HG03139 (cell line): ENCODE data around the gene CDK13.

Experiments
- ATAC-seq: cut with Tn5 transposase; IDR thresholded peaks from one replicate; pipeline ENCODE4 v1.9.1; 2021; ENCODE audit not compliant: unreplicated experiment

CDK13 gene

DNA sequence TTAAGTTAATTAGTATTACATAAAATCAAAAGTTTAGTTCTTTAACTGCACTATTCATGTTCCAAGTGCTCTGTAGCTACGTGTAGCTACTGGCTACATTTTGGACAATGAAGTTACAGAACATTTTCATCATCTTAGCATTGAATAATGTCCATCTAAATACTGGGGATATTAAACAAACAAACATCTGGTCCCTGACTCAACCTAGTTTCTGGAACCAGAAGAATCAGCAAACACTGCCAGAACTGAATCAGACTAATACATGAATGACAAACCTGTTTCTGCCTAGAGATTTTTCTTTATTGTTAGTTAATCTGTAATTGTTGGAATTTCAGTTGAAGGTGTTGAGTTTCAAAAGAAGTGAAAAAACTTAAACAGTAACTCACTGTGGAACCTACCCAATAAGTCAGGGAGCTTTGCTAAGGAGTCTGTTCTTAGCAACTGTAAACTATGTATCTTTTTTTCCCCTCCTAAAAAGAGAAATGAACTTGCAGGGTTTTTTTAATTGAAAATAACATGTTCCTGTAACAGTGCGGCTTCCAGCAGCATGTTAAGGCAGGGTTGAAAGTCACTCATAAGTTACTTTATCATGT is 58.3 kb downstream of the CDK13 start:
- ATAC-seq: no peak

DNA sequence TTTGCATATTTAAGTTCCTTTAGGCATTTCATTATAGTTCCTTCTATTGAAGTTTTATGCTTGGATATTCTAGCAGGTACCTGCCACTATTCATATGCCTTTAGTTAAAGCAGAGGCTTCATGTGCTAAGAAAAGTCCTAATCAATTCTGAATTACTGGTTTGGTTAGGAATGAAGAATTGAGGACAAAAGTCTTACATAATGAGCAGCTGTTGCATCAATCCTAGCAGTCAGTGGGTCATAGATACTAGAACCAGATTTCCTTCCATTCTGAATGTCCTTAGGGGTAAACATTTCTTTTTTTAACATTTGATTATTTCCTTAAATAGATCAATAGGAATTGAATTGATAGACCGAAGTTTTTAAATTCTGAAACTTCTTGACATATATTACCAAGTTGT is 59.2 kb downstream of the CDK13 start:
- ATAC-seq: no peak

DNA sequence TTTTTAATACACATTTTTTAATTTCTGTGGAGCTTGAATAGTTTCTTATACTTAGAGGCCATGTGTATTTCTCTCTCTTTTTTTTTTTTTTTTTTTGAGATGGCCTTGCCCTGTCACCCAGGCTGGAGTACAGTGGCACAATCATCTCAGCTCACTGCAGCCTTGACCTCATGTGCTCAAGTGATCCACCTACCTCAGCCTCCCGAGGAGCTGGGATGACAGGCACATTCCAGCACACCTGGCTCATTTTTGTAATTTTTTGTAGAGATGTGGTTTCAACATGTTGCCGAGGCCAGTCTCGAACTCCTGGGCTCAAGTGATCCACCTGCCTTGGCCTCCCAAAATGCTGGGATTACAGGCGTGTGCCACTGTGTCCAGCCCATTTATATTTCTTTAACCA is 64.3 kb downstream of the CDK13 start:
- ATAC-seq: no peak

DNA sequence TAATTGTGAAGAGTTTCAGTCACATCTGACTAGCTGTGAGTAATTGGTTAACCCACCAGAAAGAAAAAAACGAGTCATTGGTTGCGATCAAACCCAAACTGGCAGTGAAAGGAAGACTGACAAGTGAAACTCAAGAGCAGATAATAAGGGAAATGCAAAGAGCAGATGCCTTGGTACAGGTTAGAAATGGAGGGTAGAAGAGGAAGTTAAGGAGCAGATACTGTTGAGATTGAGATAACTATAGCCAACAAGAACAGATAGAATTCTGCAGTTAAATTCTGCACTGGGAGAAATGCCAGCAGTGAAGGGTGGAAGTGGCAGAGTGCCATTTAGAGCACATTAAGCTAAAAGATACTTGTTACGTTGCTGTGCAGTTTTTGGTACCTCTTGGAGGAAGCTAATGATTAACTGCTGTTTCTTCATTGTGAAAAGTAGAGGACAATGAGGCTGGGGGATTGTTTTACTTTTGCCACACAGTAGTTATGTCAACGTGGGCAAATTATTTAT is 65.8 kb downstream of the CDK13 start:
- peak; percentile 79 for ATAC-seq

DNA sequence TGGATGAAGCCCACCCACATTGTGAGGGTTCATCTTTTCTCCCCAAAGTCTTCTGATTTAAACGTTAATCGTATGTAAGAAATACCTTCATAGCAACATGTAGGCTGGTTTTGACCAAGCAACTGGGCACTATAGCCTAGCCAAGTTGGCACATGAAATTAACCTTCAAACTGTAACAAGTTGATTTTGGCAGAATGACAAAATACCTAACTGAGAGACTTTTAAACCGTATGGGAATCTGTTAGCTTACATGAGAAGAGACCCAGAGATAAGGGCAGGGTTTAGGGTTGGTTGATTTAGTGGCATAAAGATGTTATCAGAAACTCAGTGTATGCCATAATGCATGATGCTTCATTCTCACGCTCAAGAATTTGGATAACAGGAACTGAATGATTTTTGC is 69.5 kb downstream of the CDK13 start:
- ATAC-seq: no peak

DNA sequence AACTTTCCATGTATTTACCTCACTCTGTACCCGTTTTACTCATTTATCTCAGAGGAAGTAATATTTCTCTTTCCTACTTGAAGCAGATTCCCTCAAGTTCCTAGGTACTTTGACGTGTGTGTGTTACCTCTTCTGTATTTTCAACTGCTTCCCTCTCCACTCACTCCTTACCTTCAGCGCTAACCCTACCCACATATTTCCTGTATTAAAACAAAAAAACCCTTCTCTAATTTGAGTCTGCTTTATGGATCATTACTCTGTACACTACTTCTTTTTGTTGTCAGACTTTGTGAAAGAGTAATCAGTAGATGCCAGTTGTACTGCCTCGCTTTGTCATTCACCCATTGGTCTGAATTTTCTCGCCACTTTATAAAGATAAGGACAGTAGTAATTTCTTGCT is 74.0 kb downstream of the CDK13 start:
- no peak for ATAC-seq

DNA sequence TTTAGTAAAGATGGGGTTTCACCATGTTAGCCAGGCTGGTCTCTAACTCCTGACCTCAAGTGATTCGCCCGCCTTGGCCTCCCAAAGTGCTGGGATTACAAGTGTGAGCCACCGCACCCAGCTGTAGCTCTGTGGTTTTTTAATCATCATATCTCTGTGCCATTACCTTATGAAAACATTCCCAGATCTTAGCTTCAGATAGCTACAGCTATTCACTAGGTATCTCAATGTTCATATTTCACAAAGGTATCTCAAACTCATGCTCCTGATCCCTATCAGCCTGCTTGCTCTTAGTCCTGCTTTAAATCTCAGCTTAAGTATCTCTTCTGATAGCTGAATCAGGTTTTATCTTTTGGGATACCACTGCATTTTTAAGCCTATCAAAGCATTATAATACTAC is 74.8 kb downstream of the CDK13 start:
- no peak for ATAC-seq

DNA sequence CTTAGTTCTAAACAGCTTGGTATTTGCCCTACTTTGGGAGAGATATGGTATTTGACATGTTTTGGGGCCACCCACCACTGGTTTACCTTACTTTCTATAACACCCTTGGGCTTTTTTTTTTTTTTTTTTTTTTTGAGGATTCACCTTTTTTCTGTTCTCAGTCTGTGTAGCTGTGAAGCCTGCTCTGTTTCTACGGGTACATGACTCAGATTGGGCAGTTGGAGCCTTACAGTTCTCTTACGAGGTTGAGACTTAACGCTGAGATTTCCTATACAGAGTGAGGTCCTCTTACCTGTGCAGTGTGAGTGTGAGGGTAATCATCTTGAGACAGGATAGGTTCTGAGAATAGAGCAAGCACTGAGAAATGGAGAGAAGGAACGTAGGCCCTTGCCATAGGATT is 77.5 kb downstream of the CDK13 start:
- no peak for ATAC-seq

DNA sequence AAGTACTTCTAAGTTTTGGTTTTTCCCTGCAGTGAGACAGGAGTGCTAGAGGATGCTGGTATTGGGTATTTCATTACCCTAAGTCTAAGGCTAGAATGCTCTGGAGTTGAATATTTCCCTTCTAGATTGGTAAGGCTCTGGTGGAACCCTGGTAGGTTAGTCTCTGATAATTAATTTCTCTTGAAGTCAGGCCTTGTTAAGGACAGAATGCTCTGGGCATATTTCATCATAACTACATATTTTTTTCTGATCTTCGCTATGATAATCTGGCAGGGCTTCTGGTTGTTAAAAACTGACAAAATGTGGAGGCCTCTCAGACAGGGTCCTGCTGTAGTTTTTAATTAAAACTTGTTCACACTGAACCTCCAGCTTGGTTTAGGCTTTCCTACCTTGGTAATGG is 83.8 kb downstream of the CDK13 start:
- no peak for ATAC-seq

DNA sequence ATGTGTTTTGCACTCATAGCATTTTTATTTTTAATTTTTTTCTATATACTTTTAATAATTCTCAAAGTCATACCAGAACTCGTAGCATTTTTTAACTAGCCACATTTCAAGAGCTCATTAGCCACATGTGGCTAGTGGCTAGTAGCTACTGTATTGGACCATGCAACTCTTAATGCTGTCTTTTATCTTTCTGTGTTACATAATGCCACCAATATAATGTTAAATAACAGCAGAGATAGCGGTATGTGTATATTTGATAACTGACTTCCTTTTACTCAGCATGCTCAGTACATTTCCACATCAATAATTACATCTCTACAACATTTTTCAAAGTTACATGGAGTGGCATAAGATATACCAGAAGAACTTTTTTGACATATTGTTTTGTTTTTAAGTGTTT is 91.4 kb downstream of the CDK13 start:
- no peak for ATAC-seq

DNA sequence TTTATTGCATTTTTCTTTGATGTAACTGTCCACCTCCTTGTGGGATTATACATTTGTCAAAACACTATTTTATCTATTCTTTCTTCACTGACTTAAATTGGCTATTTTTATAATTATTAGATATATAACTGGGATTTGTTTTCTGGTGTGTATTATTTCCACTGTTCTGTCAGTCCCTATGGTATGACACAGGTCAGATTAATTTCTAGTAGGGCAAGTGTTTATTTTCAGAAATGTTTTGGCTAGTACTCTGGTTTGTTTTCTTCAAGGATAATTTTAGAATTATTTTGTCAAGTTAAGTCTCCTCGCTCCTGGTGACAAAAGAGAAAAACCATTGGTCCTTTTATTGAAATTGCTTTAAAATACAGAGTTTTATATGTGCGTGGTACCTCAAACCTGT is 93.1 kb downstream of the CDK13 start:
- ATAC-seq: no peak

DNA sequence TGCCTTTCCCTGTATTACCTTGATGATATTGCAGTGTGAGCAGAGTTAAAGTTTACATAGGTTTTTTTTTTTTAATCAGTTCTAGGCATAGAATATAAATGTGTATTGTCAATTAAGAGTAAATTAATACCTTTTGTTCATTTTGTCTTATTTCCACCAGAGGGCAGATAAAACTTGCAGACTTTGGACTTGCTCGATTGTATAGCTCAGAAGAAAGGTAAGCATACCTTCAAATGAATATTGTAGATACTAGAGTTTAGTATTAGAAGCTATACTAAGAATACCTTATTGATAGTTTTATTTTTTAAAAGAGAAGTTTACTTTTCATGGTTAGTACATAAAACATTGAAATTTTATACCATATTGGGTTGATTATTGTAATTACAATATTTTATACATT is 97.6 kb downstream of the CDK13 start:
- ATAC-seq: no peak

DNA sequence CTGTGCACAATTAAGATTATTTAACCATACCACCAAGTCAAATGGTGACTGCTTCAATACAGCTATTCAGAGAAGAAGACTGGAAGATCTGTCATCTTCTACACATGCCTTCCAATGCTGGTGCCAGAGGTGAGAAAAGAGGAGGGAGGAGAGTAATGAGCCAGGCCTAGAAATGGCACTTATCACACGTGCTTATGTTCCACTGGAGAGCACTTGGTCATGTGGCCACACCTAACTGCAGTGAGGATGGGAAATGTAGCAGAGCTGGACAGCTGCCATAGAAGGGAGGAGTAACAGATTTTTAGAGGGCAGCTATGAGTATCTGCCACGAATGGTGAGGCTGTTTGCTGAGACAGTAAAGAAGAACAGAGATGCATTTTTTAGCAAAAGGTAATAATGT is 107.2 kb downstream of the CDK13 start:
- no peak for ATAC-seq

DNA sequence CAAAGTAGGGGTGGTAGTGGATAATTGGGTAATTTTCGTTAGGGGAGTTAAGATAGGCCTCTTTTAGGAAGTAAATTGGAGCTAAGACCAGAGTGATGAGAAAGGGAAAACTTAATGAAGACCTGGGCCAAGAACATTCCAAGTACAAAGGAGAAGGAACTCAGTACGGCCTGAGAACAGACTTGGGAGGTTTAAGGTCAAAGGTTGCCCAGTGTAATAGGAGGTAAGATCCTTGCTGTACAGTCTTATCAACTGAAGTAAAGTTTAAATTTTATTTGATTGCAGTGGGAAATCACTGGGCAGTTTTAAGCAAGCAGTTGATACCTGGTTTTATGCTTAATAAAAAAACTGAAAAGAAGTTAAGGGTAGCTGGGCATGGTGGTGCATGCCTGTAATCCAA is 108.0 kb downstream of the CDK13 start:
- ATAC-seq: no peak

DNA sequence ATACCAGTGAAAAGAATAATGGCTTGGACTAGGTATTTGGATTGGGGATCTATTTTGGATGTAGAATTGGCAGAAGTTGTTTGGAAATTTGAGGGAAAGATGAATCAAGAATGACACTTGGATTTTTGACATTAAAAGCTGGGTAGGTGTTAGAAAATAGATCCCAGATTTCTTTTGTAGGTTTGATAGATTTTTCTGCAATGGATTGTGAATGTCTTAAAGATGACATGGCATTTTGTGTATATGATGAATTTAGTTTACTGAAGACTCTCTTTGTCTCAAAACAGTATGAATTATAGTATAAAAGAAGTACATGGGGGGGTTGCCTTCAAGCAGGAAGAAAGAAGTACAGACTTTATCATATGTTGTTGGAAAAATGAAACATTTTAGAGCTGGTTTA is 108.6 kb downstream of the CDK13 start:
- no peak for ATAC-seq

DNA sequence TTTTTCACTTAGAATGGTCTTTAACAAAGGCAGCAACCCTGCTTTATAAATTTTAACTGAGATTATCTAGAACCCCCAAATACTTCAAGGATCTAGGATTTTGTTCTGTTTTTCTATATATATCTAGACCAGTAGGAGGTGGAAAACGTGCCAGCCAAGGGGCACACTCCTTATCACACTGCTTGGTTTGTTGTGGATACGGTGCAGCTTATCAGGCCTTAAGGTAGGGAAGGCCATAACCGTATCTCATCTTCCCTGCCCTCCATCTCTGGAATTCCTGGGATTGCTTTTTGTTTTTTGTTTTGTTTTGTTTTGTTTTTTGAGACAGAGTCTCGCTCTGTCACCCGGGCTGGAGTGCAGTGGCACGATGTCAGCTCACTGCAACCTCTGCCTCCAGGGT is 109.0 kb downstream of the CDK13 start:
- ATAC-seq: no peak

DNA sequence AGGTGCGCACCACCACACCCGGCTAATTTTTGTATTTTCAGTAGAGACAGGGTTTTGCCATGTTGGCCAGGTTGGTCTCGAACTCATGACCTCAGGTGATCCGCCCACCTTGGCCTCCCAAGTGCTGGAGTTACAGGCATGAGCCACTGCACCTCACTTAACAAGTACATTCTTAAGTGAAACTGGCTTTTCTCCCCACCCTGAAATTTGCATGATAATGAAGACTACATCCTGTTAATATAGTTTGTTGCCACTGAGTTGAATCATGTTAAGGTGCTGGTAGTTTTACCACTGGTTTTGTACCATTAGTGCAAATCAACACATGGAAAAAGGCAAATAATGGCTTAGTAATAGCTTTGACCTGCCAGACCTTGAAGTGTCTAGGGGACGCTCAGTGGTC is 122.2 kb downstream of the CDK13 start:
- ATAC-seq: no peak

DNA sequence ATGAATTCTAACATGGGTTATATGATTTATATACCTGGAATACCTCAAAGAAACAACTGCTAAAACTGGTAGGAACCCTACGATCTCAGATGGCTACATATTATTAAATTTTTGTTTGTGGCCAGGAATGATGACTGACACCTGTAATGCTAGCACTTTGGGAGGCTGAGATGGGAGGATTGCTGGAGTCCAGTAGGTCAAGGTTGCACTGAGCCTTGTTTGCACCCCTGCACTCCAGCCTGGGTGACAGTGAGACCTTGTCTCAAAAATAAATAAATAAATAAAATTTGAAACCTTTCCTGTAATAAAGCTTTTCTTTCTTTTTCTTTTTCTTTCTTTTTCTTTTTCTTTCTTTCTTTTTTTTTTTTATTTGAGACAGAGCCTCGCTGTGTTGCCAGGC is 123.2 kb downstream of the CDK13 start:
- no peak for ATAC-seq

DNA sequence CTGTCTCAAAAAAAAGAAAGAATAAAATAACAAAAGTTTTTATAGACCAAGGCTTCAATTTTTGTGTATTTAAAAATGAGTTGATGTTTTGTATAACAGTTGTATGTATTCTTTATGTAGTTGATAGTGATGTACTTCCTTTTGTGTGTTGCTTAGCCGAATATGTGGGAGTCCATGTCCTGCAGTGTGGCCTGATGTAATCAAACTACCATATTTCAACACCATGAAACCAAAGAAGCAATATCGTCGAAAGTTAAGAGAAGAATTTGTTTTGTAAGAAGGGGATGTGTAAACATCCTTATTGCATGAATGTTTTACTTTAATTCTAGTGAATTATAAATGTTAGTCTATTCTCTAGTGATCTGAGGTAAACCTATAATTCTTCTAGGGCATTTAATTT is 127.8 kb downstream of the CDK13 start:
- no peak for ATAC-seq

DNA sequence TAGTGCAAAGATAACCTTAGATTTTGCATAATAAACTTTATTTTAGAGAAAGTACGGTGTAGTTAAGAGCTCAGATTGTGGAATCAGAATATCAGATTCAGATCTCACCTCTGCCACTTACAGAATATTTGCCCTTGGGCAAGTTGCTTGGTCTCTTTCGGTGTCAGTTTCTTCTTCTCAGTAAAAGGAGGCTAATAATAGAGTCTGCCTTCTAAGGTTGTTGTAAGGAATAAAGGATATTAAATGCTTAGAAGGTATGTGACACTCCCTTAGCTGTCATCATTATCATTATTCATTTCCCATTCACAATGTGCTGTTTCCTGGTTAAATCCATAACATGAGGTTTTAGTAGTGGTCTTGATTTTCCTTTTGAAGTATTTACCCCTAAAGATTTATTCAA is 142.1 kb downstream of the CDK13 start:
- no peak for ATAC-seq

DNA sequence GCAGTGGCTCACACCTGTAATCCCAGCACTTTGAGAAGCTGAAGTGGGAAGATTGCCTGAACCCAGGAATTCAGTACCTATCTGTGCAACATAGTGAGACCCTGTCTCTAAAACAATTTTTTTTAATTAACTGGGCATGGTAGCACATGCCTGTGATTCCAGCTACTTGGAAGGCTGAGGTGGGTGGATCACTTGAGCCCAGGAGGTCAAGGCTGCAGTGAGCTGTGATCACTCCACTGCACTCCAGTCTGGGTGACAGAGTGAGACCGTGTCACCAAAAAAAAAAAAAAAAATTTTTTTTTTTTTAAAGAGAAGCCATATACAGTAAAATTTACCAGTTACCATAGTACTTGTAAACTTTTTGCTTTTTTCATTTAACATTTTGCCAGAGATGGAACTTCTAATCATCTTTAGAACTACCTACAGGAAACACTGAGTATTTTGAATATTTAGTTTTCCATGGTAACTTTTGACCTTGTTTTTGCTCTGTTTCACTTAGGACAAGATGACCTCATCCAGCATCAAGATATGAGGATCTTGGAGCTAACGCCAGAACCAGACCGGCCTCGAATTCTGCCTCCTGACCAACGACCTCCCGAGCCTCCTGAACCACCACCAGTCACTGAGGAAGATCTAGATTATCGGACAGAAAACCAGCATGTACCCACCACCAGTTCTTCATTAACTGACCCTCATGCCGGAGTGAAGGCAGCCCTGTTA is 143.7 kb downstream of the CDK13 start:
- ATAC-seq: no peak

DNA sequence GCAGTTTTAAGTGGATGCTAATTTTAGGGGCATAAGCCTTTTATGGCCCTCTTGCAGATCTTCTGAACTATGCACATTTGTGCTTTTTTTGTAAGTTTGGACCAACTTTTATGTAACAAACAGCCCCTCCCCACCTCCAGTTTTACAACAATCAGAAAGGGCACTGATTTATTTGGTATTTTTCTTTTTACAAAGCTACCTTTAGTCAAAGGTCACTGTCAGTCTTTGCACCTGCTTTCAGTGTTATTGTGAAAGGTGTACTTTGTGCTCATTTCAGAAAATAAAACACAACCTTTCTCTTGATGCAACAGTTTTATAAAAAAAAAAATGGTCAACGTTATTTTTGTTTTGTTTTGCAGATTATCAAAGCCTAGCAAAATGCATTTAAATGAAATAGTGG is 145.2 kb downstream of the CDK13 start:
- ATAC-seq: no peak
